Midbrain (tissue), 1 donor: ENCODE results near the gene NLGN4X.

Experiments
- DNase-seq: peaks from one replicate; lab custom pipeline; 2025; lab: John Stamatoyannopoulos, UW

Gene NLGN4X

GRCh38 chrX:5867778-5868177 is 360.9 kb downstream of the NLGN4X start:
- DNase-seq = no peak

GRCh38 chrX:5857232-5857631 is 371.4 kb downstream of the NLGN4X start:
- no peak for DNase-seq

GRCh38 chrX:5852941-5853340 is 375.7 kb downstream of the NLGN4X start:
- DNase-seq = no peak

GRCh38 chrX:5842601-5843000 is 386.1 kb downstream of the NLGN4X start:
- DNase-seq = no peak
